ENCODE data around the gene KCNQ4. TPM values are rescaled to one million over a fixed set of nuclear protein-coding genes. Genes with fewer than 3 reads are reported as not detected.

KCNQ4 gene
- total and polyA plus RNA-seq, 2 donors (not counting 3 experiments of a cell fraction or from before 2014, with no cell fraction given), result 0.06 to 0.07 TPM

GRCh38 chr1:40817791-40818263 is 34.2 kb downstream of the KCNQ4 start:
- BruUV-seq (replicated peaks), result no TSS peak
- no peak overlapping the region for H3K4me3 ChIP-seq (replicated peaks in 1 of 3; ENCODE audit: insufficient read depth in 1 of 3, low read depth in 1 of 3, low read length in 3 of 3)

More at GRCh38 chr1:40817791-40818263, 34.2 kb downstream of the KCNQ4 start:
- H3K36me3 ChIP-seq (ENCODE audit: control insufficient read depth in 2 of 2, extremely low read depth in 1 of 2, insufficient read depth in 2 of 2, low read length in 2 of 2), result no peaks in the 10 kb centered on the region
- H4K20me1 ChIP-seq (replicated peaks; ENCODE audit: control insufficient read depth, extremely low read depth, insufficient read depth, low read length), result no peaks in the 10 kb centered on the region
- FAIRE-seq (no peak), DNase-seq (ENCODE audit: low read depth, low spot score) (no peak)
- no peaks in the 10 kb centered on the region for H3K9me1 ChIP-seq (replicated peaks; ENCODE audit: control insufficient read depth, extremely low read depth, insufficient read depth, low read length)
- TF ChIP-seq MYC (IDR thresholded peaks at IDR 0.05; ENCODE audit: low read depth, low read length) (no peak), POLR2AphosphoS5 (IDR thresholded peaks at IDR 0.05; ENCODE audit: insufficient read depth, low read depth, low read length) (no peak), EZH2 (IDR thresholded peaks at IDR 0.05; ENCODE audit: borderline replicate concordance, low read depth, low read length, severe bottlenecking) (no peak), FOS (IDR thresholded peaks at IDR 0.05; ENCODE audit: borderline replicate concordance, insufficient read depth, low read length) (no peak), POLR2A (IDR thresholded peaks at IDR 0.05; ENCODE audit: low read depth, low read length) (no peak), MAX (IDR thresholded peaks at IDR 0.05; ENCODE audit: insufficient read depth, insufficient read length) (no peak), GATA2 (IDR thresholded peaks at IDR 0.05; ENCODE audit: insufficient read depth, insufficient read length, low read depth, low read length) (no peak), JUN (IDR thresholded peaks at IDR 0.05; ENCODE audit: borderline replicate concordance, insufficient read depth, insufficient read length, low read depth) (no peak)
- TF ChIP-seq, protein P1, sequence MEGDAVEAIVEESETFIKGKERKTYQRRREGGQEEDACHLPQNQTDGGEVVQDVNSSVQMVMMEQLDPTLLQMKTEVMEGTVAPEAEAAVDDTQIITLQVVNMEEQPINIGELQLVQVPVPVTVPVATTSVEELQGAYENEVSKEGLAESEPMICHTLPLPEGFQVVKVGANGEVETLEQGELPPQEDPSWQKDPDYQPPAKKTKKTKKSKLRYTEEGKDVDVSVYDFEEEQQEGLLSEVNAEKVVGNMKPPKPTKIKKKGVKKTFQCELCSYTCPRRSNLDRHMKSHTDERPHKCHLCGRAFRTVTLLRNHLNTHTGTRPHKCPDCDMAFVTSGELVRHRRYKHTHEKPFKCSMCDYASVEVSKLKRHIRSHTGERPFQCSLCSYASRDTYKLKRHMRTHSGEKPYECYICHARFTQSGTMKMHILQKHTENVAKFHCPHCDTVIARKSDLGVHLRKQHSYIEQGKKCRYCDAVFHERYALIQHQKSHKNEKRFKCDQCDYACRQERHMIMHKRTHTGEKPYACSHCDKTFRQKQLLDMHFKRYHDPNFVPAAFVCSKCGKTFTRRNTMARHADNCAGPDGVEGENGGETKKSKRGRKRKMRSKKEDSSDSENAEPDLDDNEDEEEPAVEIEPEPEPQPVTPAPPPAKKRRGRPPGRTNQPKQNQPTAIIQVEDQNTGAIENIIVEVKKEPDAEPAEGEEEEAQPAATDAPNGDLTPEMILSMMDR (IDR thresholded peaks at IDR 0.05; ENCODE audit: extremely low read depth in 1 of 2, insufficient read depth in 1 of 2, low read depth in 1 of 2, low read length in 2 of 2), result no peak
- dilution Hi-C loops (cut with MboI; ENCODE audit: extremely low pct_ligation_motif_present, low sequenced_read_pairs), result no loop called here
- no peak overlapping the region for H2AFZ ChIP-seq (ENCODE audit: low read depth, low read length)
- intact Hi-C loops (cut with micrococcal nuclease), result no loop called here
- H3K27ac ChIP-seq (ENCODE audit: insufficient read depth, low read depth, low read length), result no peak overlapping the region
- ChIA-PET CTCF (no interaction called here), POLR2A (no interaction called here)
- H3K27me3 ChIP-seq (ENCODE audit: control insufficient read depth in 2 of 2, insufficient read depth in 2 of 2, low read length in 2 of 2), result peaks cover 0 to 10% of the 10 kb centered on the region in 2 experiments
- no peak overlapping the region for H3K4me2 ChIP-seq (ENCODE audit: insufficient read depth, low read length)
- no peak overlapping the region for H3K9ac ChIP-seq (replicated peaks; ENCODE audit: extremely low read depth, insufficient read depth, low read length)
- H3K79me2 ChIP-seq (ENCODE audit: control insufficient read depth, insufficient read depth, low read length), result no peaks in the 10 kb centered on the region
- H3K4me1 ChIP-seq (ENCODE audit: control insufficient read depth, extremely low read depth, insufficient read depth, low read length), result peaks cover 2% of the 10 kb centered on the region
- no peaks in the 10 kb centered on the region for H3K9me3 ChIP-seq (replicated peaks; ENCODE audit: control insufficient read depth, insufficient read depth, low read length)
